Subcutaneous abdominal adipose tissue (tissue), 5 donors: Measurements from ENCODE around the gene ARPC1B.
"Not testable (repeated sequence)": the region's sequence is repeated elsewhere in the genome, so short reads cannot be mapped to it uniquely, and the experiment has no call there.

Source experiments
- H3K27ac ChIP-seq: one replicate; pipeline ENCODE4 v1.7.0; 2013; ENCODE audit warnings: low read depth, mild to moderate bottlenecking, inconsistent platforms, low read length, moderate library complexity
- H3K27me3 ChIP-seq, 5 donors: one replicate each; pipeline ENCODE4 v1.7.0; 2013; ENCODE audit warnings: low read length in 5 of 5, inconsistent platforms in 1 of 5; ENCODE audit not compliant: control insufficient read depth in 5 of 5, insufficient read depth in 4 of 5
- H3K36me3 ChIP-seq, 5 donors: one replicate each; pipeline ENCODE4 v1.7.0; 2013; ENCODE audit warnings: low read length in 5 of 5; ENCODE audit not compliant: control insufficient read depth in 5 of 5, insufficient read depth in 5 of 5
- H3K4me1 ChIP-seq, 5 donors: one replicate each; pipeline ENCODE4 v1.7.0; 2013; ENCODE audit warnings: low read length in 5 of 5, mild to moderate bottlenecking in 3 of 5, moderate library complexity in 1 of 5; ENCODE audit not compliant: control insufficient read depth in 5 of 5, insufficient read depth in 5 of 5
- H3K4me3 ChIP-seq, 5 donors: one replicate each; pipeline ENCODE4 v1.7.0; 2013; ENCODE audit warnings: low read length in 5 of 5, low read depth in 1 of 5
- H3K9ac ChIP-seq, 5 donors: one replicate each; pipeline ENCODE4 v1.7.0; 2013; ENCODE audit warnings: low read length in 5 of 5, mild to moderate bottlenecking in 4 of 5, moderate library complexity in 3 of 5
- H3K9me3 ChIP-seq, 5 donors: one replicate each; pipeline ENCODE4 v1.7.0; 2013; ENCODE audit warnings: low read length in 5 of 5; ENCODE audit not compliant: control insufficient read depth in 5 of 5
- donor health status: healthy.
- donor health status: healthy.
- donor health status: healthy.
- donor health status: healthy.
- donor health status: healthy.

Gene ARPC1B

GRCh38 chr7:99387239-99387635, 12.7 kb downstream of the ARPC1B start:
- peaks cover 0 to 60% (median 46%) of the 10 kb centered on the region in 5 donors for H3K36me3 ChIP-seq
- H3K9ac ChIP-seq, H3K27me3 ChIP-seq, H3K4me3 ChIP-seq, H3K27ac ChIP-seq, H3K9me3 ChIP-seq, H3K4me1 ChIP-seq: not testable (repeated sequence)

DNA sequence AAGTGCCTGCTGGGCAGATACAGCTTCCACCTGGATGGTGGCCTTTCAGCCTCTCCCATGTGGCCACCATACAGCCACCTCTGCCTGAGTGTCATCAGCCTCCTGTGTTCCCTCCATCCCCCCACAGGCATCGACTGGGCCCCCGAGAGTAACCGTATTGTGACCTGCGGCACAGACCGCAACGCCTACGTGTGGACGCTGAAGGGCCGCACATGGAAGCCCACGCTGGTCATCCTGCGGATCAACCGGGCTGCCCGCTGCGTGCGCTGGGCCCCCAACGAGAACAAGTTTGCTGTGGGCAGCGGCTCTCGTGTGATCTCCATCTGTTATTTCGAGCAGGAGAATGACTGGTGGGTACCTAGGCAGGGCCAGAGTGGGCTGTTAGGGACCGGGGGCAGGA, 13.4 kb downstream of the ARPC1B start:
- Histone ChIP-seq H3K4me1 (peaks cover 0 to 12% (median 8%) of the 10 kb centered on the region in 5 donors), H3K27ac (no peak overlapping the region), H3K36me3 (peaks cover 0 to 62% (median 46%) of the 10 kb centered on the region in 5 donors), H3K9me3 (no peaks in the 10 kb centered on the region), H3K27me3 (no peaks in the 10 kb centered on the region), H3K9ac (no peak overlapping the region), H3K4me3 (no peak overlapping the region)

DNA sequence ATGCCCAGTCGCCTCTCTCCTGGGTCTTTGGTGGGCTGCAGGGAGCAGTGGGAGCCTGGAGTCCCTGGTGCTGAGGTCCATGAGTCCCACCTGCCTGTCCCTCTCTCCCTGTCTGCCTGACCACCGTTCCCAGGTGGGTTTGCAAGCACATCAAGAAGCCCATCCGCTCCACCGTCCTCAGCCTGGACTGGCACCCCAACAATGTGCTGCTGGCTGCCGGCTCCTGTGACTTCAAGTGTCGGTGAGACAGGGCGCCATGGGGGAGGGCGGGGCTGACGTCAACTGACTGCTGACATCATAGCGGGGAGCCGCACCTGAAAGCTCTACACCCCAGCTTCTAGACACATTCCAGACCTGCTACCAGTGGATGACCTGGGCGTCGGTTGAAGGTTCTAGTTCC, 15.2 kb downstream of the ARPC1B start:
- H3K36me3 ChIP-seq, result peaks cover 0 to 73% (median 54%) of the 10 kb centered on the region in 5 donors
- H3K27ac ChIP-seq, result no peak overlapping the region
- peaks cover 1 to 23% (median 17%) of the 10 kb centered on the region in 5 donors for H3K4me1 ChIP-seq
- no peaks in the 10 kb centered on the region for H3K27me3 ChIP-seq
- no peaks in the 10 kb centered on the region for H3K9me3 ChIP-seq
- H3K4me3 ChIP-seq, result no peak overlapping the region
- no peak overlapping the region for H3K9ac ChIP-seq

- H3K4me3 ChIP-seq, result no peak overlapping the region
- H3K9ac ChIP-seq, result no peak overlapping the region
- H3K4me1 ChIP-seq, result peaks cover 1 to 21% (median 17%) of the 10 kb centered on the region in 5 donors
- H3K9me3 ChIP-seq, result no peaks in the 10 kb centered on the region
- peaks cover 0 to 82% (median 63%) of the 10 kb centered on the region in 5 donors for H3K36me3 ChIP-seq
- H3K27ac ChIP-seq, result no peak overlapping the region
- H3K27me3 ChIP-seq, result no peaks in the 10 kb centered on the region
These were observed 16.5 kb downstream of the ARPC1B start for GRCh38 chr7:99390941-99391602.

DNA sequence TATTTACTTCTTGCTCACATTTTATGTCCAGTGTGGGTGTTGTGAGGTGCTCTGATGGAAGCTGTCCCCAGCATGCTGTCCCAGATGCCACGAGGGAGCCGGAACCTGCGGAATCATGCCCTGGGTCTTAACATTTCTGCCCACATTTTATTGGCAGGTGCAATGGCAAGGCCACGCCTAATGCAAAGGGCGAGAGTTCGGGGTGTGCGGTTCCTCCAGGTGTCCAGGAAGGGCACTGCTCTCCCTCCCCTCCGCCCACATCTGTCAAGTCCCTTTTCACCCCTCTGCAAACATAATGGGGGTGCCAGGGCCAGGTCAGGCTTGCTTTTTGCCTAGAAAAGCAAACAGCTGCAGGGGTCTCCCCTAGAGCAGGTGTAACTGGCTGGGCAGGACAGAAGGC, 17.5 kb downstream of the ARPC1B start:
- Histone ChIP-seq H3K27ac (no peak overlapping the region), H3K9me3 (no peaks in the 10 kb centered on the region), H3K36me3 (peaks cover 0 to 81% (median 61%) of the 10 kb centered on the region in 5 donors), H3K9ac (no peak overlapping the region), H3K27me3 (no peaks in the 10 kb centered on the region), H3K4me1 (peaks cover 1 to 21% (median 17%) of the 10 kb centered on the region in 5 donors), H3K4me3 (peak overlapping the region in 1 of 5 donors; percentile 68)

DNA sequence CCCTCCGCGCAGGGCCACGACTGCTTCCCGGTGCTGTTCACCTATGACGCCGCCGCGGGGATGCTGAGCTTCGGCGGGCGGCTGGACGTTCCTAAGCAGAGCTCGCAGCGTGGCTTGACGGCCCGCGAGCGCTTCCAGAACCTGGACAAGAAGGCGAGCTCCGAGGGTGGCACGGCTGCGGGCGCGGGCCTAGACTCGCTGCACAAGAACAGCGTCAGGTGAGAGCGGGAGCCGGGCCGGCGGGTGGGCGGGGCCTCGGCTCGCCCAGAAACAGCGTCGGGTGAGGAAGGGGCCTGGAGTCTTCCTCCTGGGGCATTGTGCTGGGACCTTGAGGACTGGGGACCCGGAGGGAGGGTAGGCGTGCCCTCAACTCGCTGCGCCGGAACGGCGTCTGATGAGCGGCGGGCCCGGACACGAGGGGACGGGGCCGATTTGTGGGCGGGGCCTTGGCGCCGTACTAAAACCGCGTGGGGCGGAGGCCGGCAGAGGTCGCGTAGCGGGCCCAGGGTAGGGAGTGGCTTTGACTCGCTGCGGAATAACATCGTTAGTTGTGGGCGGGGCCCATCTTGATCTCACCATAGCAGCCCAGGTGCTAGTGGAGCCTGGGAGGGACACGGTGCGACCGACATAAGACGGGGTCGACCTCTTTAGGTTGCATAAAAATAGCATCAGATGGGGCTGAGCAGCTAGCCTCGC, 18.3 kb downstream of the ARPC1B start:
- Histone ChIP-seq H3K9ac (peak overlapping the region in 4 of 5 donors; percentile 57 to 66 (median 63)), H3K9me3 (no peaks in the 10 kb centered on the region), H3K4me1 (peaks cover 1 to 21% (median 17%) of the 10 kb centered on the region in 5 donors), H3K27ac (no peak overlapping the region), H3K4me3 (peak overlapping the region; percentile 68 to 86 (median 75)), H3K36me3 (peaks cover 0 to 82% (median 67%) of the 10 kb centered on the region in 5 donors), H3K27me3 (no peaks in the 10 kb centered on the region)

DNA sequence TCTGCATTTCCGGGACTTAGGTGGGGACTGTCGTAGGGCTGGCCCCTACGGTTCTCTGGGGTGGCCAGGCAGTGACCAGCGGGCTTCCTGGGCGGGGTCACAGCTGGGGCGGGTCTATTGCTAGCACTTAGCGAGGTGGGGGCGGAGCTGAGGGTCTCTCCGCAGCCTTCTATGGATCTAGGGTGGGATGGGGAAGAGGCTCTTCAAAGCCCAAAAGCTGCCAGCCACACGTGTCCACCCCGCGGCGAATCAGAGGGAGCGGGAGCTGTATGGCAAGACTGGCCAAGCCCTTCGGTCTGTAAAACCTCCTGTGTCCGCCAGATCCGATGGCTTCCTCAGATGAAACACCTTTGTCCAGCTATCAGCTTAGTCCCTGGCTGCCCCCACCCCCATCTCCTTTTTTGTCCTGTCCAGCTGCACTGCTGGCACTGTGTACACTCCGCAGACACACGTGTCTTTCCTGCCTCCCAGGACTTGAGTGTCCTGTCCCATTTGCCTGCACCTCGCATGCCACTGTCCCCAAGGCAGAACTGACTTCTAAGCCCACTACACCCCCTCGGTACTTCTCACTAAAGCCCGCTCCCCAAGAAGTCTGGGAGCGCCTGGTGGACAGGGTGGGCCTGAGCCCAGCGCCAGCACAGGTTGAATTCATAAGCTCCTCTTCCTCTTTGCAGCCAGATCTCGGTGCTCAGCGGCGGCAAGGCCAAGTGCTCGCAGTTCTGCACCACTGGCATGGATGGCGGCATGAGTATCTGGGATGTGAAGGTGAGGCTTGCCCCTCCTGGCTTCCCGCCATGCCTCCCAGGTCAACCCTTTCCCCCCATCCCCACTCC, 19.0 kb downstream of the ARPC1B start:
- Histone ChIP-seq H3K9ac (peak overlapping the region in 4 of 5 donors; percentile 57 to 66 (median 63)), H3K27me3 (no peaks in the 10 kb centered on the region), H3K4me1 (peaks cover 1 to 21% (median 17%) of the 10 kb centered on the region in 5 donors), H3K4me3 (peak overlapping the region; percentile 68 to 86 (median 75)), H3K27ac (no peak overlapping the region), H3K9me3 (no peaks in the 10 kb centered on the region), H3K36me3 (peaks cover 0 to 82% (median 66%) of the 10 kb centered on the region in 5 donors)

DNA sequence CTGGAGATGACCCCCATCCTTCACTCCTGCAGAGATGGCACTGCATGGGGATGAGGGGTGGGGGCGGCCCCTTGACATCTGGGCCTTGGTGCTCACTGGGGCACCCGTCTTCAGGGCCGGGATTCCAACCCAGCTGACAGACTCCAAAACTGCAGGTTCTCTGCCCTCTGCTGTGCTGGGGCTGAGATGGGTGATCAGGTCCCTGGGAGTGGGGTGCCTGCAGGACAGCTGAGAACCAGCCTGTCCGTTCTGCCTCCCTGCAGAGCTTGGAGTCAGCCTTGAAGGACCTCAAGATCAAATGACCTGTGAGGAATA, 19.6 kb downstream of the ARPC1B start:
- peaks cover 0 to 85% (median 71%) of the 10 kb centered on the region in 5 donors for H3K36me3 ChIP-seq
- H3K9ac ChIP-seq, result no peak overlapping the region
- no peak overlapping the region for H3K4me3 ChIP-seq
- peaks cover 1 to 21% (median 17%) of the 10 kb centered on the region in 5 donors for H3K4me1 ChIP-seq
- no peak overlapping the region for H3K27ac ChIP-seq
- no peaks in the 10 kb centered on the region for H3K9me3 ChIP-seq
- H3K27me3 ChIP-seq, result no peaks in the 10 kb centered on the region

GRCh38 chr7:99395616-99396327, 21.2 kb downstream of the ARPC1B start:
- Histone ChIP-seq H3K4me3 (no peak overlapping the region), H3K27me3 (no peaks in the 10 kb centered on the region), H3K9me3 (no peaks in the 10 kb centered on the region), H3K36me3 (peaks cover 0 to 85% (median 71%) of the 10 kb centered on the region in 5 donors), H3K9ac (no peak overlapping the region), H3K27ac (no peak overlapping the region), H3K4me1 (peaks cover 1 to 21% (median 17%) of the 10 kb centered on the region in 5 donors)
